BE2C (cell line): ENCODE measurements around the gene FAM32A.
"Not testable (repeated sequence)": the region's sequence is repeated elsewhere in the genome, so short reads cannot be mapped to it uniquely, and the experiment has no call there.

Experiments used
- DNase-seq: peaks from one replicate; pipeline ENCODE4 v3.0.0-alpha.2; 2020
- H3K27me3 ChIP-seq: fragments of 250-450 bp; sonication (Bioruptor Pico); 2 replicates; pipeline ENCODE4 v1.5.1; 2020; ENCODE audit warnings: mild to moderate bottlenecking
- H3K36me3 ChIP-seq: fragments of 250-450 bp; sonication (Bioruptor Pico); 2 replicates; pipeline ENCODE4 v1.5.1; 2020; ENCODE audit warnings: mild to moderate bottlenecking
- H3K4me1 ChIP-seq: fragments of 250-450 bp; sonication (Bioruptor Pico); 2 replicates; pipeline ENCODE4 v1.5.1; 2020
- H3K4me3 ChIP-seq: 2 replicates; pipeline ENCODE4 v1.5.1; 2011; ENCODE audit warnings: low read depth, low read length
- H3K9me3 ChIP-seq: fragments of 250-450 bp; sonication (Bioruptor Pico); 2 replicates; pipeline ENCODE4 v1.5.1; 2020
- CTCF ChIP-seq: IDR thresholded peaks from 2 replicates; pipeline ENCODE4 v1.5.1; 2012; ENCODE audit warnings: mild to moderate bottlenecking, low read depth, low read length

Gene FAM32A

GRCh38 chr19:16168465-16169081, 16.6 kb upstream of the FAM32A start:
- Histone ChIP-seq H3K4me3 (no peak overlapping the region), H3K4me1 (no peaks in the 10 kb centered on the region), H3K36me3 (no peaks in the 10 kb centered on the region), H3K9me3 (no peaks in the 10 kb centered on the region), H3K27me3 (no peaks in the 10 kb centered on the region)
- DNase-seq = no peak
- TF ChIP-seq CTCF = no peak

- H3K4me3 ChIP-seq = no peak overlapping the region
- H3K36me3 ChIP-seq = no peaks in the 10 kb centered on the region
- no peaks in the 10 kb centered on the region for H3K27me3 ChIP-seq
- H3K4me1 ChIP-seq = no peaks in the 10 kb centered on the region
- no peak for TF ChIP-seq CTCF
- DNase-seq = no peak
- H3K9me3 ChIP-seq = no peaks in the 10 kb centered on the region
Observed at GRCh38 chr19:16170134-16170533, 15.1 kb upstream of the FAM32A start.

DNA sequence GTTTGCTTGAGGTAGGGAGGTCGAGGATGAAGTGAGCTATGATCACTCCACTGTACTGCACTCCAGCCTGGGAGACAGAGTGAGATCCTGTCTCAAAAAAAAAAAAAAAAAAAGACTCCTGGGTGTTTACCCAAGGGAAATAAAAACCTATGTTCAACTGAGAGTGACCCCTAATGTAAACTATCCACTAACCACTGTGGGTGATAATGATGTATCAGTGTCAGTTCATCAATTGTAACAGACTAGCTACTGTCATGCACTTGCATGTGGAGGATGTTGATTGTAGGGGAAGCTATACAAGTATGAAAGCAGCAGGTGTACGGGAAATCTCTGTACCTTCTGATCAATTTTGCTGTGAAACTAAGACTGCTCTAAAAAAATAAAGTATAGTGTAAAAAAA, 9.3 kb upstream of the FAM32A start:
- H3K27me3 ChIP-seq = peaks cover 18% of the 10 kb centered on the region
- H3K9me3 ChIP-seq = no peaks in the 10 kb centered on the region
- TF ChIP-seq CTCF = no peak
- no peak for DNase-seq
- H3K36me3 ChIP-seq = no peaks in the 10 kb centered on the region
- no peak overlapping the region for H3K4me3 ChIP-seq
- H3K4me1 ChIP-seq = no peaks in the 10 kb centered on the region

DNA sequence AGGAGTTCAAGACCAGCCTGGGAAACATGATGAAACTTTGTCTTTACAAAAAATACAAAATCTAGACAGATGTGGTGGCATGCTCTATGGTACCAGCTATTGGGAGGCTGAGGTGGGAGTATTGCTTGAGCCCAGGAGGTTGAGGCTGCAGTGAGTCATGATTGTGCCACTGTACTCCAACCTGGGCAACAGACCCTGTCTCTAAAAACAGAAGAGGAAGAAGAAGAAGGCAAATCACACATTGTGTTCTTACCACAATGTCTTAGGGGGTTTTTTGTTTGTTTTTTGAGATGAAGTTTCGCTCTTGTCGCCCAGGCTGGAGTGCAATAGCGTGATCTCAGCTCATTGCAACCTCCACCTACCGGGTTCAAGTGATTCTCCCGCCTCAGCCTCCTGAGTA, 6.3 kb upstream of the FAM32A start:
- not testable (repeated sequence) for H3K4me3 ChIP-seq, DNase-seq, H3K36me3 ChIP-seq, H3K9me3 ChIP-seq, H3K4me1 ChIP-seq
- H3K27me3 ChIP-seq = peaks cover 18% of the 10 kb centered on the region

GRCh38 chr19:16180611-16181010, 4.6 kb upstream of the FAM32A start:
- TF ChIP-seq CTCF = no peak
- H3K4me3 ChIP-seq = no peak overlapping the region
- no peaks in the 10 kb centered on the region for H3K9me3 ChIP-seq
- H3K4me1 ChIP-seq = no peaks in the 10 kb centered on the region
- peaks cover 18% of the 10 kb centered on the region for H3K27me3 ChIP-seq
- DNase-seq = no peak
- no peaks in the 10 kb centered on the region for H3K36me3 ChIP-seq

DNA sequence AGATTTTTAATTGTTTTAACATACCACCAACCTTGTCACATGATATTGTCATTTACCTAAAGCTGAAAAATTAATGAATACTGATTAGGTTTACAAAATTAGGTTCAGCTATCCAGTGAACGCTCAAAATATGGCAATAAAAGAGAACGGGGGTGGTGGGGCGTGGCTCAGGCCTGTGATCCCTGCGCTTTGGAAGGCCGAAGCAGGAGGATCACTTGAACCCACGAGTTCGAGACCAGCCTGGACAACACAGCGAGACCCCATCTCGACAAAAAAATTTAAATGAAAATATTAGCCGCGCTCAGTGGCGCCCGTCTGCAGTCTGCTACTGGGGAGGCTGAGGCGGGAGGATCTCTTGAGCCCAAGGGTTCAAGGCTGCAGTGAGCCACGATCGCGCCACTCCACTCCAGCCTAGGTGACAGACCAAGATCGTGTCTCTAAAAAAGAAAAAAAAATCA, 516 bp upstream of the FAM32A start:
- Histone ChIP-seq H3K27me3 (peaks cover 7% of the 10 kb centered on the region), H3K4me1 (no peaks in the 10 kb centered on the region), H3K36me3 (peaks cover 17% of the 10 kb centered on the region), H3K4me3 (peak overlapping the region; percentile 98), H3K9me3 (no peaks in the 10 kb centered on the region)
- no peak for TF ChIP-seq CTCF
- no peak for DNase-seq

- H3K4me1 ChIP-seq = no peaks in the 10 kb centered on the region
- peak; percentile 58 for TF ChIP-seq CTCF
- peak overlapping the region; percentile 98 for H3K4me3 ChIP-seq
- no peaks in the 10 kb centered on the region for H3K27me3 ChIP-seq
- H3K9me3 ChIP-seq = no peaks in the 10 kb centered on the region
- H3K36me3 ChIP-seq = peaks cover 24% of the 10 kb centered on the region
- DNase-seq = peak; percentile 75
Observed at GRCh38 chr19:16185768-16186123, 536 bp downstream of the FAM32A start.
